ENCODE data around the gene NCOA3.

Gene NCOA3

DNA sequence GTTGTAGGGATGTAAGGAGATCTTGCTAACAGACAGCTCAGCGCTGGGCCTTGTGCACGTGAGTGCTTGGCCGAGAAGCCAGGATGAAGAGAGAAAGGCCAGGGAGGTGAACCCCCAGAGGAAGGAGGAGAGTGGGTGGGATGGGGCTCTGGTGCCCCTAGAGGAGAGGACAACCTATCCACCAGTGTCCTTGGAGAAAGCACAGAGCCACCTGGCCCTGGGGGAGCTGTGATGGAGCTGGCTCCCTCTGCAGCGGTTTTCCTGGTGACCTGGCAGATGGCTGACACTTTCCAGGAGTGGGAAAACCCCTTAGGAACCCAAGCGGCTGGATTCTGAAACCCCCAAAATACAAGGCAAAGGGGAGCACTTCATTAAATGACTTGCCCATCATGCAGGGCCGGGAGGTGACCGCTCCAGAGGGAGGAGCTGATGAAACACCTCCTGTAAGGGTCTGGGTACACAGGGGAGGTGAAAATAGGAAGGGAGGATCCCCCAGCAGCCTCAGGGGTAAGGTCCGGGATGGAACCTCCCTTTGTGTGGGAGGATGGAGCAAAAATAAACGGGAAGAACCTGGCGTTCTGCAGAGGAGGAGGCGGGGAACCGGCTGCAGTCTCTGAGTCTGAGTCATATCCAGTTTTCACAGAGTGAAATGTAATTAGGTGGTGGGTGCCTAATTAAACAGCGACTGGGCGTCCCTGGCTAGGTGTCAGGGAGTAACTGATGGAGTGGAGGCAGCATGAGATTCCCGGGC lies 203.2 kb downstream of the NCOA3 start:
- no peak for DNase-seq (ENCODE audit: low read depth in 2 of 2)

DNA sequence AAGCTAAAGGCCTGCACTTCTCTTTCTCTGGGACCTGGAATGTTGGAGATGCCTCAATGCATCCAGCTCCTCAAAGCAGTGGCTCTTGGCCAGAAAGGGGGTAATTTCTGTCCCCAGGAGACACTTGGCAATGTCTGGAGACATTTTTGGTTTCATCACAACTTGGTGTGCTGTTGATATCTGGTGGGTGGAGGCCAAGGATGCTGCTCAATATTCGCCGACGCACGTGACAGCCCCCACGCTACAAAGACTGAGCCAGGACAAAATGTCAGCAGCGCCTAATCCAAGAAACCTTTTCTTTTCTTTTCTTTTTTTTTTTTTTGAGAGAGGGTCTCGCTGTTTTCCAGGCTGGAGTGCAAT lies 203.8 kb downstream of the NCOA3 start:
- DNase-seq (ENCODE audit: low read depth in 2 of 2) = no peak

DNA sequence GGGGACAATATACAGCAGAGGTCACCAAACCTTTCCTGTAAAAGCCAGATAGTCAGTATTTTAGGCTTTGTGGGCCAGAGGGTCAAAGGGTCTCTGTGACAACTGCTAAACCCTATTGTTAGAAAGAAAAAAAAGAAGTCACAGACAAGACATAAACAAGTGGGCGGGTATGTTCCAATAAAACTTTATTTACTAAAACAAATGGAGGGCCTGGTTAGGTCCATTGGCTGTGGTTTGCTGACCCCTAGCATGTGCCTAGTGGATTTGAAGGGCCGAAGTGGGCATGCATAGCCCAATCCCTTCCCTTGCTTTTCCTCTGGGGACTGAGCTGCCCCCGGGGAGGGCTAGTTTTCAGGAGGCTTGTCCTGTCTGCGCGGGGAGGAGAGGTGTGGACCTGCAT lies 204.7 kb downstream of the NCOA3 start:
- DNase-seq (ENCODE audit: low read depth in 2 of 2) = no peak

Measured in fibroblast of skin of left quadriceps (primary cell).